Measurements from ENCODE around the gene HSCB. TPM values are rescaled to one million over a fixed set of nuclear protein-coding genes. Genes with fewer than 3 reads are reported as not detected.

HSCB gene
- total and polyA plus RNA-seq, 9 of the 15 experiments (the other 6 are each of a cell fraction or from before 2014, with no cell fraction given), result 2.6 to 13.1 (median 8.6) TPM

DNA sequence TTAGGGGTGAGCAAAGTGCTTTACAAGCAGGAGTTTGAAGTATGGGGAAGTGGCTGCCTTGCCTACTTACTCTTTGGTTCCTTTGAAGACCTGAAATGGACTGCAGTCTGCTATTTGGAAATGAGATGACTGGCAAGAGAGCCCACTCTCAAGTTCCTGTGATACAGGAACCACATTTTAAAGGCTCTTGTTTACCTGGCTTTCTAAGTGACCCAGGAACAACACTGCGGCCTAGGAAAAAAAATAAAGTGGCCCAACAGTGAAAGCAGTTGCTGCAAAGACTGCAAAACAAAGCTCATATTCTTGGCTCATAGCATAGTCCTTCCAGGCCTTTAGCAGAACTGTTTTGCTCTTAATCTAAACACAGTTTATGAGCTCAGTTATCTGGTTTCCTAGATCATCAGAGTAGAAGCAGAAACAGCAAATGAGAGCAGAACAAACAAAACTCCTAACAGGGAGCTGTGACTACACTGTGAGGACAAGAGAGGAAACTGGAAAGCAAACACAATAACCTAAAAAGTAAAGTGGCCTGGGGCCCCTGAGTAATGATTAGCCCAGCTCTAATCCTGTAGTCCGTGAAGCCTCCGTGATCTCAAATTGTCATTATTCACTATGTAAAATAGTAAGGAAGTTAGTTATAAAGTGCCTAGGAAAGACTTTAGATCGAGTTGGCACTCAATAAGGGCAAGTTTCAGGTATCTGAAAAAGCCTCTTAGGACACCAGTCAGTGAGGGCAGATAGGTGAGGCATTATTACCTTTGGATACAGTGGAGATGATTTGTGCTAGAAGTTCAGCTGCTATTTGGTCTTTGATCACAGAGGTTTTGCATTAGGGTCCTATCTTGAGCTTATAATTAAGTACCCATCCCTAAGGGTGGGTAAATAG is 42.2 kb downstream of the HSCB start:
- Histone ChIP-seq H3K4me1 (replicated peaks in 1 of 2; ENCODE audit: control insufficient read depth in 2 of 2, insufficient read depth in 2 of 2, low read length in 2 of 2) (peaks cover 0 to 7% of the 10 kb centered on the region in 2 experiments; a peak in 2 of 5 replicates), H2AFZ (ENCODE audit: low read depth, low read length) (no peak overlapping the region), H3K27ac (ENCODE audit: extremely low read depth, low read depth, low read length) (peak overlapping the region; percentile 44; the same call in 1 of the 3 replicates), H3K9me3 (replicated peaks; ENCODE audit: control insufficient read depth, insufficient read depth, low read depth, low read length) (no peaks in the 10 kb centered on the region), H3K9ac (ENCODE audit: insufficient read depth in 1 of 2, low read depth in 2 of 2, low read length in 2 of 2) (no peak overlapping the region), H4K20me1 (replicated peaks; ENCODE audit: control insufficient read depth, insufficient read depth, low read length) (no peaks in the 10 kb centered on the region), H3K4me2 (ENCODE audit: insufficient read depth, low read length) (no peak overlapping the region), H3K27me3 (ENCODE audit: control insufficient read depth in 2 of 2, insufficient read depth in 2 of 2, low read length in 2 of 2) (no peaks in the 10 kb centered on the region), H3K4me3 (no peak overlapping the region), H3K36me3 (ENCODE audit: control insufficient read depth, insufficient read depth, low read length) (peaks cover 67% of the 10 kb centered on the region), H3K9me1 (ENCODE audit: control insufficient read depth, insufficient read depth, low read length) (no peaks in the 10 kb centered on the region), H3K79me2 (ENCODE audit: control insufficient read depth, insufficient read depth, low read length) (peaks cover 20% of the 10 kb centered on the region)
- ChIA-PET POLR2A (interaction anchor here (0.6 to 9.4 kb wide), 3 partner anchors 12 to 14 kb away, joined by 3 to 109 read pairs (median 3); partner anchors contain the start of genes CCDC117 and XBP1), CTCF (ENCODE audit: low intra/inter-chr PET ratio) (no interaction called here)
- FAIRE-seq (peak; percentile 55), DNase-seq (ENCODE audit: extremely low read depth in 1 of 4, low spot score in 3 of 4) (no peak), ATAC-seq (no peak)
- intact Hi-C loops (cut with micrococcal nuclease), result no loop called here
- WGBS (ENCODE audit: insufficient coverage, low coverage, missing lambda C conversion rate), result 82% methylated on average over 4 of the region's 4 CpGs
- BruUV-seq (replicated peaks), result no TSS peak
- in situ Hi-C loops (cut with MboI), result no loop called here
- no peak for TF ChIP-seq PTTG1 (tag; IDR thresholded peaks at IDR 0.05; ENCODE audit: low read depth)
- TF ChIP-seq SPI1 (IDR thresholded peaks at IDR 0.05; ENCODE audit: borderline replicate concordance, low read depth, low read length), result peak; percentile 22; the same call in 1 of the 2 replicates

DNA sequence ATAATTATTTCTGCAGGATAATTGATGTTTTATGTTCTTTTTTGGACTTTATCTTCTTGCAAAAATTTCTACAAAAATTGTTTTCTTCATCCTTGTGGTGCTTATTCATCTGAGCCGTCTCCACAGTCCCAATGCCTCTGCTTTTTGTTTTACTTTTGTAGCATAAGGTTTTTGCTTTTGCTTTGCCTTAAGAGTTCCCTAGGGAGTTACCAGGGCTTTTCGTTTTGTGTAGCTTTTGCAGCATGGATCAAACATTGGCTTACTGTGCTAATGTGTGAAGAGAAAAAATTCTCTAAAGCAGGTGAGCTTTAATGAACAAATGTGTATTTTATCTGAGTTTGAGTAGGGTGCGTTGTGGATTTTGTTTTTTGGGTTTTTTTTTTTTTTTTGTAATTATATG is 46.8 kb downstream of the HSCB start:
- CTCF ChIA-PET (ENCODE audit: low intra/inter-chr PET ratio), result no interaction called here
- ATAC-seq (no peak), DNase-seq (ENCODE audit: extremely low read depth in 1 of 4, low spot score in 3 of 4) (no peak), FAIRE-seq (no peak)
- Histone ChIP-seq H3K9ac (ENCODE audit: insufficient read depth in 1 of 2, low read depth in 2 of 2, low read length in 2 of 2) (no peak overlapping the region), H3K4me2 (ENCODE audit: insufficient read depth, low read length) (no peak overlapping the region), H3K36me3 (ENCODE audit: control insufficient read depth, insufficient read depth, low read length) (peaks cover 37% of the 10 kb centered on the region), H3K79me2 (ENCODE audit: control insufficient read depth, insufficient read depth, low read length) (no peaks in the 10 kb centered on the region), H3K27ac (ENCODE audit: extremely low read depth, low read depth, low read length) (no peak overlapping the region), H3K9me1 (ENCODE audit: control insufficient read depth, insufficient read depth, low read length) (no peaks in the 10 kb centered on the region), H3K4me1 (replicated peaks in 1 of 2; ENCODE audit: control insufficient read depth in 2 of 2, insufficient read depth in 2 of 2, low read length in 2 of 2) (peaks cover 0 to 5% of the 10 kb centered on the region in 2 experiments; a peak in 1 of 5 replicates), H3K4me3 (no peak overlapping the region), H4K20me1 (replicated peaks; ENCODE audit: control insufficient read depth, insufficient read depth, low read length) (no peaks in the 10 kb centered on the region), H3K27me3 (ENCODE audit: control insufficient read depth in 2 of 2, insufficient read depth in 2 of 2, low read length in 2 of 2) (no peaks in the 10 kb centered on the region), H2AFZ (ENCODE audit: low read depth, low read length) (no peak overlapping the region), H3K9me3 (replicated peaks; ENCODE audit: control insufficient read depth, insufficient read depth, low read depth, low read length) (no peaks in the 10 kb centered on the region)
- POLR2A ChIA-PET, result interaction anchor here (1.1 to 9.4 kb wide), 2 partner anchors 9 to 10 kb away, joined by 4 to 109 read pairs; partner anchors contain the start of gene XBP1
- in situ Hi-C loops (cut with MboI) (no loop called here), intact Hi-C loops (cut with micrococcal nuclease) (no loop called here)
- no TSS peak for BruUV-seq (replicated peaks)
- WGBS (ENCODE audit: insufficient coverage, low coverage, missing lambda C conversion rate), result 74% methylated on average over 3 of the region's 3 CpGs
- TF ChIP-seq TOE1 (IDR thresholded peaks at IDR 0.05; ENCODE audit: borderline replicate concordance) (no peak), TOE1 (CRISPR knock-in tag; IDR thresholded peaks at IDR 0.05; ENCODE audit: borderline replicate concordance, low read depth) (no peak)
- TF ChIP-seq, protein P1, sequence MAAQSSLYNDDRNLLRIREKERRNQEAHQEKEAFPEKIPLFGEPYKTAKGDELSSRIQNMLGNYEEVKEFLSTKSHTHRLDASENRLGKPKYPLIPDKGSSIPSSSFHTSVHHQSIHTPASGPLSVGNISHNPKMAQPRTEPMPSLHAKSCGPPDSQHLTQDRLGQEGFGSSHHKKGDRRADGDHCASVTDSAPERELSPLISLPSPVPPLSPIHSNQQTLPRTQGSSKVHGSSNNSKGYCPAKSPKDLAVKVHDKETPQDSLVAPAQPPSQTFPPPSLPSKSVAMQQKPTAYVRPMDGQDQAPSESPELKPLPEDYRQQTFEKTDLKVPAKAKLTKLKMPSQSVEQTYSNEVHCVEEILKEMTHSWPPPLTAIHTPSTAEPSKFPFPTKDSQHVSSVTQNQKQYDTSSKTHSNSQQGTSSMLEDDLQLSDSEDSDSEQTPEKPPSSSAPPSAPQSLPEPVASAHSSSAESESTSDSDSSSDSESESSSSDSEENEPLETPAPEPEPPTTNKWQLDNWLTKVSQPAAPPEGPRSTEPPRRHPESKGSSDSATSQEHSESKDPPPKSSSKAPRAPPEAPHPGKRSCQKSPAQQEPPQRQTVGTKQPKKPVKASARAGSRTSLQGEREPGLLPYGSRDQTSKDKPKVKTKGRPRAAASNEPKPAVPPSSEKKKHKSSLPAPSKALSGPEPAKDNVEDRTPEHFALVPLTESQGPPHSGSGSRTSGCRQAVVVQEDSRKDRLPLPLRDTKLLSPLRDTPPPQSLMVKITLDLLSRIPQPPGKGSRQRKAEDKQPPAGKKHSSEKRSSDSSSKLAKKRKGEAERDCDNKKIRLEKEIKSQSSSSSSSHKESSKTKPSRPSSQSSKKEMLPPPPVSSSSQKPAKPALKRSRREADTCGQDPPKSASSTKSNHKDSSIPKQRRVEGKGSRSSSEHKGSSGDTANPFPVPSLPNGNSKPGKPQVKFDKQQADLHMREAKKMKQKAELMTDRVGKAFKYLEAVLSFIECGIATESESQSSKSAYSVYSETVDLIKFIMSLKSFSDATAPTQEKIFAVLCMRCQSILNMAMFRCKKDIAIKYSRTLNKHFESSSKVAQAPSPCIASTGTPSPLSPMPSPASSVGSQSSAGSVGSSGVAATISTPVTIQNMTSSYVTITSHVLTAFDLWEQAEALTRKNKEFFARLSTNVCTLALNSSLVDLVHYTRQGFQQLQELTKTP (IDR thresholded peaks at IDR 0.05; ENCODE audit: low read depth in 1 of 2, partially characterized antibody in 2 of 2), result no peak
- TF ChIP-seq, protein P2, sequence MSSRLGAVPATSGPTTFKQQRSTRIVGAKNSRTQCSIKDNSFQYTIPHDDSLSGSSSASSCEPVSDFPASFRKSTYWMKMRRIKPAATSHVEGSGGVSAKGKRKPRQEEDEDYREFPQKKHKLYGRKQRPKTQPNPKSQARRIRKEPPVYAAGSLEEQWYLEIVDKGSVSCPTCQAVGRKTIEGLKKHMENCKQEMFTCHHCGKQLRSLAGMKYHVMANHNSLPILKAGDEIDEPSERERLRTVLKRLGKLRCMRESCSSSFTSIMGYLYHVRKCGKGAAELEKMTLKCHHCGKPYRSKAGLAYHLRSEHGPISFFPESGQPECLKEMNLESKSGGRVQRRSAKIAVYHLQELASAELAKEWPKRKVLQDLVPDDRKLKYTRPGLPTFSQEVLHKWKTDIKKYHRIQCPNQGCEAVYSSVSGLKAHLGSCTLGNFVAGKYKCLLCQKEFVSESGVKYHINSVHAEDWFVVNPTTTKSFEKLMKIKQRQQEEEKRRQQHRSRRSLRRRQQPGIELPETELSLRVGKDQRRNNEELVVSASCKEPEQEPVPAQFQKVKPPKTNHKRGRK (tag; IDR thresholded peaks at IDR 0.05), result no peak

Data from K562 (cell line).